IPS-15b (cell line): Measurements from ENCODE around the gene GSTM3.
A peak's percentile ranks its signal among the peaks of the same experiment; 100 is the strongest.
"Not testable (repeated sequence)": the region's sequence is repeated elsewhere in the genome, so short reads cannot be mapped to it uniquely, and the experiment has no call there.

Experiments used
- H3K27me3 ChIP-seq: one replicate; pipeline ENCODE4 v1.6.1; 2013; ENCODE audit warnings: low read length; ENCODE audit not compliant: control insufficient read depth, insufficient read depth
- H3K36me3 ChIP-seq: one replicate; pipeline ENCODE4 v1.6.1; 2013; ENCODE audit warnings: low read length; ENCODE audit not compliant: control insufficient read depth, insufficient read depth
- H3K4me1 ChIP-seq: one replicate; pipeline ENCODE4 v1.6.1; 2013; ENCODE audit warnings: mild to moderate bottlenecking, low read length; ENCODE audit not compliant: control insufficient read depth, insufficient read depth
- H3K4me3 ChIP-seq: one replicate; pipeline ENCODE4 v1.5.1; 2013; ENCODE audit warnings: low read depth, low read length
- H3K9ac ChIP-seq: one replicate; pipeline ENCODE4 v1.6.1; 2013; ENCODE audit warnings: low read depth, mild to moderate bottlenecking, low read length
- H3K9me3 ChIP-seq: one replicate; pipeline ENCODE4 v1.6.1; 2013; ENCODE audit warnings: mild to moderate bottlenecking, low read length; ENCODE audit not compliant: control insufficient read depth, insufficient read depth

The GSTM3 gene

DNA sequence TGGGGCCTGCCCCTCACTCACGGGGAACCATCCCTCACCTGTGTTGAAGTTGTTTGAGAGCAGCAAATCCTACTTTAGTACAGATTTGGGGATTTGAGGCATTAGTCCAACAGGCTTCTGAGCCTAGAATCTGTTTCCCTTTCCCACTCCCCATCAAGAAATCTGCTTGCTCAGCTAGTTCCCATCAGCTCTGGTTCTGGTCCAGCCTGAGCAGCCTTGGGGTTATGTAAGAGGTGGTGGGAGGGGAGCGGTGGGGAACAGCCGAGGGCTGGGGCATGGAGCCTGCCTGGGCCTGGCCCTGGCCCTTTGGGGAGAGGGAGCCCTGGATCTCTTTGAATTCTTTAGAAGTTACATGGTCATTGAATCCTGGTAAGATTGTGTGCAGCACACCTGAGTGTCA is 24.7 kb downstream of the GSTM3 start:
- Histone ChIP-seq H3K9ac (no peak overlapping the region), H3K27me3 (no peaks in the 10 kb centered on the region), H3K4me3 (no peak overlapping the region), H3K9me3 (no peaks in the 10 kb centered on the region), H3K36me3 (no peaks in the 10 kb centered on the region), H3K4me1 (no peaks in the 10 kb centered on the region)

DNA sequence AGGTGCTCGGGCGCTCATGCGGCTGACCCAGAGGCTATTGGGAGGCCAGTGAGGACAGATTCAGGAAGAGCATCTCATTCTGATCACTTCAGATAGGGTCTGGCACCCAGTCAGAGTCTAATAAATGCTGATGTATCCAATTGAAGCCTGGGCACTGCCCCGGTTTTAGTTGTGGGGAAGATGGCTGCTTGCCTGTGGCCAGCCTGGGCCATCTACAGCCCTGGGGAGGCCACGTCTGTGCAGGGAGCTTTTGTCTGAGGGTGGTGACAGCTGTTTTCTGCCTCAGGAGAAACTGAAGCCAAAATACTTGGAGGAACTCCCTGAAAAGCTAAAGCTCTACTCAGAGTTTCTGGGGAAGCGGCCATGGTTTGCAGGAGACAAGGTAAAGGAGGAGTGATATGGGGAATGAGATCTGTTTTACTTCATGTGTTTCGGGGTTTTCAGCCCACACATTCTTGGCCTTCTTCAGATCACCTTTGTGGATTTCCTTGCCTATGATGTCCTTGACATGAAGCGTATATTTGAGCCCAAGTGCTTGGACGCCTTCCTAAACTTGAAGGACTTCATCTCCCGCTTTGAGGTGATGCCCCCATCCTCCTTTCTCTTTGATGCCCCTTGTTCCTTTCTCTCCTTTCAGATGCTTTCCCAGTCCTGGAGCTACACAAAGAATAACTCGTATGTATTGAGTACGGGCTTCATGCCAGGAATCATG is 26.0 kb downstream of the GSTM3 start:
- no peak overlapping the region for H3K4me3 ChIP-seq
- H3K4me1 ChIP-seq, result no peaks in the 10 kb centered on the region
- no peak overlapping the region for H3K9ac ChIP-seq
- no peaks in the 10 kb centered on the region for H3K36me3 ChIP-seq
- H3K9me3 ChIP-seq, result no peaks in the 10 kb centered on the region
- H3K27me3 ChIP-seq, result no peaks in the 10 kb centered on the region

GRCh38 chr1:109713636-109714035 is 27.2 kb downstream of the GSTM3 start:
- Histone ChIP-seq H3K27me3 (no peaks in the 10 kb centered on the region), H3K4me3 (no peak overlapping the region), H3K9me3 (no peaks in the 10 kb centered on the region), H3K9ac (no peak overlapping the region), H3K4me1 (no peaks in the 10 kb centered on the region), H3K36me3 (no peaks in the 10 kb centered on the region)

DNA sequence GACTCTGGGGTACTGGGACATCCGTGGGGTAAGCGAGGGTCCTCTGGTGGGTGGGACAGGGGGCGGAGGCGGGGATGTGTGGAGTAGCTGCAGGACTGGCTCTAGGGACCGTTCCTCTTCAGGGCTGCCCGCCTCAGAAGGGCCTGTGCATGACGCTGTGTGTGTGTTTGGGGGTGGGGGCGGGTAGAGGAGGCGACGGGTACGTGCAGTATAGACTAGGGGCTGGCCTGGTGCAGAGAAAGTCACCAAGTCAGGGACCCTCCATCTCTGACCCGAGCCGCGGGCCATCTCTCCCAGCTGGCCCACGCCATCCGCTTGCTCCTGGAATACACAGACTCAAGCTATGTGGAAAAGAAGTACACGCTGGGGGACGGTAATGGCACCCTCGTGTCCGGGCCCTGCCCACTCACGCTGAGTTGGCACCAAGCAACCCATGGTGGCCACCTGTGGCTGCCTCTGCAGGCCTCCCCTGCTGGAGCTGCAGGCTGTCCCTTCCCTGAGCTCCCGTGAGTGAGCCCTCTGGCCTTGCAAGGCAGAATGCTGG is 28.4 kb downstream of the GSTM3 start:
- Histone ChIP-seq H3K4me3 (peak overlapping the region; percentile 26), H3K27me3 (no peaks in the 10 kb centered on the region)

DNA sequence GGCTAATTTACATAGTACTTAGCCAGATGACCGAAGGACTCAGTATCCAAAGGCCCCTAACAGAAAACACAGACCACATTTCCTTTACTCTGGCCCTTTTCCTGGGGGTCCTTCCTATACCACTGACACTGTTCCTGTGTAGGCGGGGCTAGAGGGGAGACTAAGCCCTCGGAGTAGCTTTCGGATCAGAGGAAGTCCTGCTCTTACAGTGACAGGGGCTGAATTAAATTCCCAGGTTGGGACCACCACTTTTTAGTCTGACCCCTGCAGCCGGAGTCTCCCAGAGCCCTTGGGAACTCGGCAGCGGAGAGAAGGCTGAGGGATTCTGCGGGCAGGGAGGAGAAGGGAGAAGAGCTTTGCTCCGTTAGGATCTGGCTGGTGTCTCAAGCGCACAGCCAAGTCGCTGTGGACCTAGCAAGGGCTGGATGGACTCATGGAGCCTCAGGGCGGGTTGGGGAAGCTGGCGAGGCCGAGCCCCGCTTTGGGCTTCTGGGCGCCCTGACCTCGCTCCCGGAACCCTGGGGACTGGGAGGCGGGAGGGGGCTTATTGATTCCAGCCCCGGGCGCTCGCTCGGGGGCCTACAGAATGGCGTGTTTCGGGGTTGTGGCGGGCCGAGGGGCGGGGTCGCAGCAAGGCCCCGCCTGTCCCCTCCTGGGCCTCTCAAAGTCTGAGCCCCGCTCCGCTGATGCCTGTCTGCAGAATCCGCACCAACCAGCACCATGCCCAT is 29.1 kb downstream of the GSTM3 start, which contains the start of gene GSTM5:
GSTM5 (plus strand) TSS at position 659 of the 728 bp plus-strand sequence; CDS start at position 721, 62 bp downstream.
- not testable (repeated sequence) for H3K9me3 ChIP-seq, H3K9ac ChIP-seq
- peak within 1 kb of the TSS; percentile 26 for H3K4me3 ChIP-seq

More for the DNA sequence above, 28.4 kb downstream of the GSTM3 start:
- no peaks in the 10 kb centered on the region for H3K36me3 ChIP-seq
- H3K4me1 ChIP-seq, result no peaks in the 10 kb centered on the region
- H3K9ac ChIP-seq, result no peak overlapping the region
- H3K9me3 ChIP-seq, result no peaks in the 10 kb centered on the region

GRCh38 chr1:109709822-109710221 is 31.0 kb downstream of the GSTM3 start:
- H3K9me3 ChIP-seq, H3K4me1 ChIP-seq, H3K9ac ChIP-seq, H3K4me3 ChIP-seq, H3K36me3 ChIP-seq, H3K27me3 ChIP-seq: not testable (repeated sequence)

More for the DNA sequence above, 29.1 kb downstream of the GSTM3 start, which contains the start of gene GSTM5:
- H3K27me3 ChIP-seq, H3K4me1 ChIP-seq, H3K36me3 ChIP-seq: not testable (repeated sequence)

- not testable (repeated sequence) for H3K9ac ChIP-seq, H3K4me3 ChIP-seq, H3K9me3 ChIP-seq, H3K27me3 ChIP-seq, H3K4me1 ChIP-seq, H3K36me3 ChIP-seq
Measured at GRCh38 chr1:109708949-109709348, 31.9 kb downstream of the GSTM3 start.

GRCh38 chr1:109705411-109705810 is 35.4 kb downstream of the GSTM3 start:
- Histone ChIP-seq H3K9me3 (no peaks in the 10 kb centered on the region), H3K4me3 (no peak overlapping the region), H3K36me3 (no peaks in the 10 kb centered on the region), H3K27me3 (no peaks in the 10 kb centered on the region), H3K4me1 (no peaks in the 10 kb centered on the region), H3K9ac (no peak overlapping the region)

GRCh38 chr1:109704173-109704572 is 36.7 kb downstream of the GSTM3 start:
- Histone ChIP-seq H3K9ac (no peak overlapping the region), H3K27me3 (no peaks in the 10 kb centered on the region), H3K36me3 (no peaks in the 10 kb centered on the region), H3K9me3 (no peaks in the 10 kb centered on the region), H3K4me3 (no peak overlapping the region), H3K4me1 (no peaks in the 10 kb centered on the region)

DNA sequence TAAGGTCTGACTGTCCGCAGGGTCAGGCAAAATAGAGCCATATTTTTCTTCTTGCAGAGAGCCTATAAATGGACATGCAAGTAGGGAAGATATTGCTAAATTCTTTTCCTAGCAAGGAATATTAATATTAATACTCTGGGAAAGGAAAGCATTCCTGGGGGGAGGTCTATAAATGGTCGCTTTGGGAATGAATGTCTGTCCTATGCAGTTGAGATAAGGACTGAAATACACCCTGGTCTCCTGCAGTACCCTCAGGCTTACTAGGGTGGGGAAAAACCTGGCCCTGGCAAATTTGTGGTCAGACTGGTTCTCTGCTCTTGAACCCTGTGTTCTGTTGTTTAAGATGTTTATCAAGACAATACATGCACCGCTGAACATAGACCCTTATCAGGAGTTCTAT is 37.9 kb downstream of the GSTM3 start:
- not testable (repeated sequence) for H3K36me3 ChIP-seq, H3K4me1 ChIP-seq, H3K9ac ChIP-seq, H3K4me3 ChIP-seq, H3K27me3 ChIP-seq, H3K9me3 ChIP-seq

- not testable (repeated sequence) for H3K9me3 ChIP-seq
Measured at GRCh38 chr1:109697861-109698260, 43.0 kb downstream of the GSTM3 start.

GRCh38 chr1:109697066-109697465 is 43.8 kb downstream of the GSTM3 start:
- no peaks in the 10 kb centered on the region for H3K36me3 ChIP-seq
- no peaks in the 10 kb centered on the region for H3K9me3 ChIP-seq
- no peaks in the 10 kb centered on the region for H3K4me1 ChIP-seq
- no peaks in the 10 kb centered on the region for H3K27me3 ChIP-seq
- no peak overlapping the region for H3K9ac ChIP-seq
- no peak overlapping the region for H3K4me3 ChIP-seq

More at GRCh38 chr1:109697861-109698260, 43.0 kb downstream of the GSTM3 start:
- not testable (repeated sequence) for H3K4me3 ChIP-seq, H3K4me1 ChIP-seq, H3K9ac ChIP-seq, H3K36me3 ChIP-seq, H3K27me3 ChIP-seq
